ENCODE data around the gene MACO1.

- TF ChIP-seq KLF13 (CRISPR knock-in tag; IDR thresholded peaks at IDR 0.05): no peak
- no peak for TF ChIP-seq ZMYM4 (CRISPR knock-in tag; IDR thresholded peaks at IDR 0.05)
- TF ChIP-seq RAD21 (CRISPR knock-in tag; IDR thresholded peaks at IDR 0.05): no peak
- TF ChIP-seq MTA3 (CRISPR knock-in tag; IDR thresholded peaks at IDR 0.05): no peak
- TF ChIP-seq EP300 (IDR thresholded peaks at IDR 0.05; ENCODE audit: low read depth in 2 of 2, low read length in 2 of 2): no peak
- TF ChIP-seq EP300 (CRISPR knock-in tag; IDR thresholded peaks at IDR 0.05; ENCODE audit: borderline replicate concordance): no peak
- TF ChIP-seq POLR2A (IDR thresholded peaks at IDR 0.05; ENCODE audit: insufficient read depth in 1 of 2, low read depth in 2 of 2, low read length in 2 of 2): no peak
- TF ChIP-seq HNRNPK (IDR thresholded peaks at IDR 0.05; ENCODE audit: low read depth, low read length, poor library complexity, severe bottlenecking): no peak
- no peak for TF ChIP-seq ZFP36L1 (CRISPR knock-in tag; IDR thresholded peaks at IDR 0.05)
Observed at GRCh38 chr1:25485536-25486411, 55.1 kb downstream of the MACO1 start.

All from HepG2 (cell line).